HuH-7.5 (cell line): ENCODE measurements around the gene MTO1.
"Not testable (repeated sequence)": the region's sequence is repeated elsewhere in the genome, so short reads cannot be mapped to it uniquely, and the experiment has no call there.

Experiments
- DNase-seq: peaks from one replicate; pipeline ENCODE4 v3.0.0; 2011; ENCODE audit warnings: low spot score

Gene MTO1, protein sequence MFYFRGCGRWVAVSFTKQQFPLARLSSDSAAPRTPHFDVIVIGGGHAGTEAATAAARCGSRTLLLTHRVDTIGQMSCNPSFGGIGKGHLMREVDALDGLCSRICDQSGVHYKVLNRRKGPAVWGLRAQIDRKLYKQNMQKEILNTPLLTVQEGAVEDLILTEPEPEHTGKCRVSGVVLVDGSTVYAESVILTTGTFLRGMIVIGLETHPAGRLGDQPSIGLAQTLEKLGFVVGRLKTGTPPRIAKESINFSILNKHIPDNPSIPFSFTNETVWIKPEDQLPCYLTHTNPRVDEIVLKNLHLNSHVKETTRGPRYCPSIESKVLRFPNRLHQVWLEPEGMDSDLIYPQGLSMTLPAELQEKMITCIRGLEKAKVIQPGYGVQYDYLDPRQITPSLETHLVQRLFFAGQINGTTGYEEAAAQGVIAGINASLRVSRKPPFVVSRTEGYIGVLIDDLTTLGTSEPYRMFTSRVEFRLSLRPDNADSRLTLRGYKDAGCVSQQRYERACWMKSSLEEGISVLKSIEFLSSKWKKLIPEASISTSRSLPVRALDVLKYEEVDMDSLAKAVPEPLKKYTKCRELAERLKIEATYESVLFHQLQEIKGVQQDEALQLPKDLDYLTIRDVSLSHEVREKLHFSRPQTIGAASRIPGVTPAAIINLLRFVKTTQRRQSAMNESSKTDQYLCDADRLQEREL

DNA sequence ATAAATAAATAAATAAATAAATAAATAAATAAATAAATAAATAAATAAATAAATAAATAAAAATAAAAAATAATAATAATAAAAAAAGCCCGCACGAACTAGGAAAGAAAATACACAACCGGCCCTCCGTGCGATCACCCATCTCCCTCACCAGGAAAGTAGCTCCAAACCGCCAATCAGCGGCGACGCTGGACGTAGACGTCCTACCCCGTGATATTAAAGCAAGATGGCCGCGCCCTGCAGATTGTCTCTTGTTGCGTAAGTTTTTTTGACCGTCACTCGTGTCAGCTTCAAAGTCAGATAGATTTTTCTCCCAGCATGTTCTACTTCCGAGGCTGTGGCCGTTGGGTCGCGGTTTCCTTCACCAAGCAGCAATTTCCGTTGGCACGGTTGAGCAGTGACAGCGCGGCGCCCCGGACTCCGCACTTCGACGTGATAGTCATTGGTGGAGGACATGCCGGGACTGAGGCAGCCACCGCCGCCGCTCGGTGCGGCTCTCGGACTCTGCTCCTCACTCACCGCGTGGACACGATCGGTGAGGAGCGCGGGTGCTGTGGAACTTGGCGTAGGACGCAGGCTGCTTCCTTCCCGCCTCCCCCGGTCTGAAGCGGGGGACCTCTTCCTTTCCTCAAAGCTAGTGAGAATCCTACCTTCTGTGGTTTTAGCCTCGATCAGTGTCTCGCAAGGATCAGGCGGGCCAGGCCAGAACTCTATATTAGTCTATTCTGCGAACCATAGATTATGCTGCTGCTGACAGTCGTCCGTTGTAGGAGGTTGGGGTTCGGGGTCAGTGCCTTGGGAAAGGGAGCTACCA is at the start of gene MTO1:
Gene MTO1 (plus strand): TSS at position 201 of the 814 bp plus-strand sequence. CDS start 118 bp downstream, at position 319.
- DNase-seq: peak; percentile 81

DNA sequence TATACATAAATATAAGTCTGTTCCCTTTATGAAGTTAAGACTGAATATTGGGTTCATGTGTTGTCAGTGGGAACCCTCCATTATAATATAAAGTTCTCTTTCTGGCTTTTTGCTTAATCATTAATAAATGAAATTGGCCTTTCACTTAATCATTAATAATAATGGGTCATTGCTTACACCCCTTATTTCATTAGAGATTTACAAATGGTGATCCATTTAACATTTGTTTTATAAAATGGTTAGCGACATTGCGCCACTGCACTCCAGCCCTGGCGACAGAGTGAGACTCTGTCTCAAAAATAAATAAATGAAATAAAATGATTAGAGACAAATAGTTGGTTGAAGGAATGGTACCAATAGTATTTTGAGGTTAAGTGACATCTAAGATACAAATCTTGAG is 48.4 kb upstream of the MTO1 start:
- no peak for DNase-seq

DNA sequence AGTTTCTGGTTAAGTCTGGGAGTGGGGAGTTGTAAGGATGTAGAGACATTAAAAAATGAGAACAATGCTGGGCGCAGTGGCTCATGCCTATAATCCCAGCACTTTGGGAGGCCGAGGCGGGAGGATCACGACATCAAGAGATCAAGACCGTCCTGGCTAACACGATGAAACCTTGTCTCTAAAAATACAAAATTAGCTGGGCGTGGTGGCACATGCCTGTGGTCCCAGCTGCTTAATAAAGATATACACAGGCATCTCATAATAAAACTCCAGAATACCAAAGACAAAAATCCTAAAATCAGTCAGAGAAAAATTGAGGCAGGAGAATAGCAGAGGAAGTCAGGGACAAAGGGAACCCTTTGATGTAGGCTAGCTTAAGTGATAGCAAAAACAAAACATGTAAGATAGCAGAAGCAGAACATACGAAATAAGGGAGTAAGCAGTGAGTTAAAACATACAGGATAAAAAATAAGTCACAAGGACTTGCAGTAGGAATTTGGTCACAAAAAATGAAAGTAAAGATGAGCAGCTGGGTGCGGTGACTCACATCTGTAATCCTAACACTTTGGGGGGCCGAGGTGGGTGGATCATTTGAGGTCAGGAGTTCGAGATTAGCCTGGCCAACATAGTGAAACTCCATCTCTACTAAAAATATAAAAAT is 43.3 kb upstream of the MTO1 start:
- no peak for DNase-seq

DNA sequence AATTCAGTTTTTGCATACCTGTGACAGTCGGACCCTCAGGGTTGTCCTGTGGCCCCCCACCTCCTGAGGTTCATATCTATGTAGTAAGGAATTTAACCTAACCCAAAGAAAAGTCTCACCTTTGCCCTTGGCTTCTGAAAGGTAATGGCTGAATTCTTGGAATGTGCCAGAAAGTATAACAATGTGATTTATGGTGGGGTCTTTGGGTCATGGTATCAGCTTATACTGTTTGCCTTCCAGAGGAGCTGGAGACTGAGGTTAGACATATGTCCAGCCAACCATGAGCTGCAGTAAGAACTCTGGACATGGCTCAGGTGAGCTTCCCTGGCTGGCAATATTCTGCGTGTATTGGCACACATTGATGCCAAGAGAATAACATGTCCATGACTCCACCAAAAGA is 40.0 kb upstream of the MTO1 start:
- DNase-seq: no peak

DNA sequence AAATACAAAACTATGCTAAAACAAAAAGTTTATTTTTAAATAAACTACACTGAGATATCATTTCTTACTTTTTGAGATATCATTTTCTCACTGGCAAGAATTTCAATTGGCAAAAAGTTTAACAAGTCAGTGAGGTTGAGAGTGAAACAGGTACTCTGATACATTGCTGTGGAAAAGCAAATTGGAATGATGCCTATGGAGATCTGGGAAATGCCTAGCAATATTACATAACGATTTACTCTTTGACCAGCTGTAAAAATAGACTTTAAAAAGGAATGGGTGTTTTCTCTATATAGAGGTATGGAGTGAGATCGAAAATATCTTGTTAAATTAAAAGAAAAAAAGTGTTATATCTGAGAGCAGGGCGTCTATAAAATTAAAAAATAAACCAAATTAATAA is 26.3 kb upstream of the MTO1 start:
- DNase-seq: no peak

GRCh38 chr6:73443555-73443954 is 18.0 kb upstream of the MTO1 start:
- no peak for DNase-seq

DNA sequence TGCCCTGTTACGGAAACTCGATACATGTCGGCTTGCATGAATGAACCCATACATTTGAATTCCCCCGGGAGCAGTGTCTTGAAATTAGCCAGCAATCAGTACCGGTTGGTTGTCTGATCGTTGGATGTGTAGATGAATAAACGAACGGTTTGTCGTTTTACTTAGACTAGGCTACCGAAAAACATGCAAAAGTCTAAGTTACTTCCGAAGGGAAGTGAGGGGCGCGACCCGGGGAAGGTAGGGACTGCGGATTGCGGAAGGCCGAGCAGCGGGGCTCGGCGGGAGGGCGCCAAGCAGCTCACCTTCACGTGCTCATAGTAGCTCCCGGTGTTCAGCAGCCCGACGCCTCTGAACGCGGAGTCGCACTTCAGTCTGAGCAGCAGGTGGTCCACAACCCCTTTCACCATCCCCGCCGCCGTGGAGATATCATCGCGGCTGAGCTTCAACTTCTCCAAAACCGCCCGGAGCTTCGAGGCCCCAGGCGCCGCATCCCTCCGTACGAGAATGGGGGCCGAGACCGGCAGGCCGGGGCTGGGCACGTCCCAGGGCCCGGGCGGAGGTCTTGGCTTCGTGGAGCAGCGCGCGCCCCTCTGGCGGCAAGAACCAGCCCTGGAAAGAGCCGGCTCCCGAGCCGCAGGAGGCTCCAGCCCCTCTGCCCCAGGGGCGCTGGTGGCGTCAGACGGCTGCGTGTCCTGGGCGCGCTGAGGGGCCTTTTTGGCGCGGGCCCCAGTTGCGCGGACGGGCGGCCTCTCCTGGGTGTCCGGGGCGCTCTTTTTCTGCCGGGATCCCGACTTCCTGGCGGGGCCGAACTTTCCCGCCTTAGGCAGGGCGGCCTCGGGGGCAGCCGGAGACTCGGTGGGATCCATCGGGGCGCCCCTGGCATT is 10.1 kb upstream of the MTO1 start:
- no peak for DNase-seq

- no peak for DNase-seq
Measured at GRCh38 chr6:73452107-73452461, 9.5 kb upstream of the MTO1 start, which contains the start of gene CGAS. CGAS (minus strand) TSS chr6:73452297; CDS start chr6:73452181, 116 bp downstream.

GRCh38 chr6:73455865-73456629 is 5.5 kb upstream of the MTO1 start:
- DNase-seq: no peak

- not testable (repeated sequence) for DNase-seq
Measured at GRCh38 chr6:73459474-73459873, 2.1 kb upstream of the MTO1 start.

GRCh38 chr6:73460056-73460455 is 1.5 kb upstream of the MTO1 start:
- DNase-seq: no peak

DNA sequence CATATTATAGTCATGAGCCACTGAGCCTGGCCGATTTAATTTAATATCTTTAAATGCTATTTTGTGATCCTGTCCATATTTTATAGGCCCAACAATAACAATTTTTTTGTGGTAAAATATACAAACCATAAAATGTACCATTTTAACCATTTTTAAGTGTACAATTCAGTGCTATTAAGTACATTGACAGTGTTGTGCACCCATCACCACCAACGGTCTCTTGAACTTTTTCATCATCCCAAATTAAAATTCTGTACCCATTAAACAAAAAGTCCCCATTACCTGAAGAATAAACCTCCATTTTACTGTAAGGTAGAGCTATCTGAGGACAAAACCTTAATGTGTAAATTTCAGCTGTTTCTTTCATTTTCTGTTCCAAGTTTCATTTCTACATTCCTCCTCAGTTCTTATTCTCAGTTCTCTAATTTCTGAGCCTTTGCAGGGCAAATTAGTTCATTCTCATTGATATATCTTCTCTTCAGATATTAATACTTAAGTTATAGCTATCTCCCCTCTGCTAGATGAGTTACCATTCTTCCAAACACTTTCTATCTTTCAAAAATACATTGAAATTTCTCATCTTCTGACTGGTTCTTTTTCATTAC is 10.3 kb downstream of the MTO1 start:
- DNase-seq: no peak

GRCh38 chr6:73476723-73477122 is 15.2 kb downstream of the MTO1 start:
- DNase-seq: no peak

- no peak for DNase-seq
Measured at GRCh38 chr6:73477407-73477806, 15.9 kb downstream of the MTO1 start.

DNA sequence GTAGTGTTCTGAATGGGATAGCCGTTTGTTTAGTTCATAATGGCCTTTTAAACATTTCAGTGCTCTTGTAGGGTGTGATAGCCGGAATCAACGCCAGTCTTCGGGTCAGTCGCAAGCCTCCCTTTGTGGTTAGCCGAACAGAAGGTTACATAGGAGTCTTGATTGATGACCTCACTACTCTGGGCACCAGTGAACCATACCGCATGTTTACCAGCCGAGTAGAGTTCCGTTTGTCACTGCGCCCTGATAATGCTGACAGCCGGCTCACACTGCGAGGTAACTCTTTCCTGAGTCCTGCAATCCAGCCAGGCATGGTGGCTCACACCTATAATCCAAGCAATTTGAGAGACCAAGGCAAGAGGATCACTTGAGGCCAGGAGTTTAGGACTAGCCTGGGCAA is 20.4 kb downstream of the MTO1 start:
- DNase-seq: no peak

GRCh38 chr6:73484438-73484837 is 22.9 kb downstream of the MTO1 start:
- no peak for DNase-seq

DNA sequence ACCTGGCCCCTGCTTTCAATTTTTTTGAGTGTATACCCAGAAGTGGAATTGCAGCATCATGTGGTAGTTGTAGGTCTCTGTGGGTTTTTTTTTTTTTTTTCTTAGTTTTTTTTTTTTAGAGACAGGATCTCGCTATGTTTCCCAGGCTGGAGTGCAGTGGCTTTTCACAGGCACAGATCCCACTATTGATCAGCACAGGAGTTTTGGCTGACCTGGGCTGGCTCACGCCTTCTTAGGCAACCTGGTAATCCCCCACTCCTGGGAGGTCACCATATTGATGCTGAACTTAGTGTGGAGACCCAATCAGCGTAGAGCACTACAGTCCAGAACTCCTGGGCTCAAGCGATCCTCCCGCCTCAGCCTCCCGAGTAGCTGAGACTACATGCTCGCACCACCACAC is 25.9 kb downstream of the MTO1 start:
- DNase-seq: no peak

- no peak for DNase-seq
Measured at GRCh38 chr6:73491377-73491776, 29.8 kb downstream of the MTO1 start.

DNA sequence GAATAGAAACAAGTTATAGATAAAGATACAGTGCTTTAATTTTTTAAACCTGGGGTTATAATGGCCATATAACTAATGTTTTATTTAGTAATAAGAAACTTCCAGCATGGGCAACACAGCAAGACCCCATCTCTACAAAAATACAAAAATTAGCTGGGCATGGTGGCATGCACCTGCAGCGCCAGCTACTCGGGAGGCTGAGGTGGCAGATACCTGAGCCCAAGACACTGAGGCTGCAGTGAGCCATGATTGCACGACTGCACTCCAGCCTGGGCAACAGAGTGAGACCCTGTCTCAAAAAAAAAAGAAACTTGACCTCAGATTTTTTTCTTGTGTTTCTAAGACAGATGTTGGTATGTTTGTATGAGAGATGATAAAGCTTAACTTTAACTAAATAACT is 36.4 kb downstream of the MTO1 start:
- DNase-seq: no peak
